Stimulated activated naive CD8-positive, alpha-beta T cell treated with anti-CD3 and anti-CD28 coated beads, Interleukin-15, Interleukin-2, amounts not matched to agents 100 ng/mL and 50 ng/mL, for 24 hours (primary cell): ENCODE data around the gene CYB5R3.
A peak's percentile ranks its signal among the peaks of the same experiment; 100 is the strongest.
"Not testable (repeated sequence)": the region's sequence is repeated elsewhere in the genome, so short reads cannot be mapped to it uniquely, and the experiment has no call there.

Source experiments
- H3K27ac Mint-ChIP-seq: one replicate; pipeline ENCODE4 v1.8.0; 2021; ENCODE audit warnings: mild to moderate bottlenecking, mixed read lengths
- H3K27me3 Mint-ChIP-seq: one replicate; pipeline ENCODE4 v1.8.0; 2021; ENCODE audit warnings: mixed read lengths
- H3K36me3 Mint-ChIP-seq: one replicate; pipeline ENCODE4 v1.8.0; 2021; ENCODE audit warnings: low read depth, mixed read lengths
- H3K4me1 Mint-ChIP-seq: one replicate; pipeline ENCODE4 v1.8.0; 2021; ENCODE audit warnings: low read depth, mixed read lengths
- H3K4me3 Mint-ChIP-seq: one replicate; pipeline ENCODE4 v1.8.0; 2021; ENCODE audit warnings: mild to moderate bottlenecking, mixed read lengths
- H3K9me3 Mint-ChIP-seq: one replicate; pipeline ENCODE4 v1.8.0; 2021; ENCODE audit warnings: mixed read lengths

CYB5R3 gene

DNA sequence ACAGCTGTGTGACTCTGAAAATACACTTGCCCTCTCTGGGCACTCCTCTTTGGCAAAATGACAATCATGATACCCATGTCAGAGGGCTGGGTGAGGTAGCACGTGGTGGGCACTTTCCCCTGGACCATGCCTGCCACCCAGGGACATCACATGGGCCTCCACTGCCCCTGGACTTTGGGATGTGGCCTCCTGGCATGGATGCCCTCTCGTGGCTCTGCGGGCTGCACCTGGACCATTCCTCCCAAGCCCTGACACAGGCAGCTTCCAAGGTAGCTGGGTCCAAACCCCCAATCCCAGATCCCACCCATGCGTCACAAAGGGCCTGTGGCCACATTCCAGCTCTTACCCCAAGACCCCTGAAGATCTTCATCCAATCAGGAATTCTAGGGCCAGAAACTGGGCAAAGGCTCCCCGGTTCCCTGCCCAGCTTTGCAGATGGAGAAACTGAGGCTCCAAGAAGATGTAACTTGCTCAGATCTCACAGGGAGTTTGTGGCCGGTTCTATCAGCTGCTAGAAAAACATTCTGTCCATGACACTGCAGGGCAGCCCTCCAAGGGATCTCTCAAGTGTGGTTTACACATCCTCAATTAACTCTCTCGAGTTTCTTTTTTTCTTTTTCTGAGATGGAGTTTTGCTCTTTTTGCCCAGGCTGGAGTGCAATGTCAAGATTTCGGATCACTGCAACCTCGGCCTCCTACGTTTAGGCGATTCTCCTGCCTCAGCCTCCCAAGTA lies 35.4 kb upstream of the CYB5R3 start:
- Mint-ChIP-seq H3K36me3 (no peaks in the 10 kb centered on the region), H3K4me3 (no peak overlapping the region), H3K9me3 (peaks cover under 1% of the 10 kb centered on the region), H3K27me3 (no peaks in the 10 kb centered on the region), H3K27ac (no peak overlapping the region), H3K4me1 (no peaks in the 10 kb centered on the region)

DNA sequence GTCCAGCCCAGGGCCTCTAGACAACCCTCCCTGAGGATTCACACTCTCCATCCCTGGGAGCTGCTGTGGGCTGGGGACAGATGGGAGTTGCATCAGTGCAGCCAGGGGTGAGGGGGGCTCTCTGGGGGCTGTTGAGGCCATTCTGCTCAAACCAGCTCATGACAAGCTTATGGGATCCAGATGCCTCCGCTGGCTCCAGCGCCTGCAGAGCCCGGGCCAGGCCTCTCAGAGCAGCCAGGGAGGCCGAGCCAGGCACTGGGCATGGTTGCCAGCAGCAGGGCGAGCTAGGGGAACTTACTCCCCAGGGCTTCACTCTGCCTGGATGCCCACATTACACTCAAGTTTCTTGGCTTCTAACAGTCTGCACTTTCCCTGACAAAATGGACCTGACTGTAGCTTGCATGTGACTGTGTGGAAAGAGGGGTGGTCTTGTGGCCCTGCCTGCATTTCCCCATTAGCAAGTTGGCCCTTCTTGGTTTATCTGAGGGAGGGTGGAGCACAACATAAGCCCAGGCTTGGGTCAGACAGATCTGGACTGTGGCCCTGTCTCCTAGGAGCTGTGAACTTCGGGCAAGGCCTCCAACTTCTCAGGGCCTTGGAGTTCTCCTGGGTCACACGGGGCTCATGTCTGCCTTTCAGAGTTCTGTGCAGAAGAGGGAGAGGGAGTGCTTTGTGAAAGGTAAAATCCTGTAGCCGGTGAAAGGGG lies 34.5 kb upstream of the CYB5R3 start:
- Mint-ChIP-seq H3K9me3 (peaks cover 7% of the 10 kb centered on the region), H3K4me1 (no peaks in the 10 kb centered on the region), H3K27ac (no peak overlapping the region), H3K4me3 (no peak overlapping the region), H3K27me3 (no peaks in the 10 kb centered on the region), H3K36me3 (no peaks in the 10 kb centered on the region)

DNA sequence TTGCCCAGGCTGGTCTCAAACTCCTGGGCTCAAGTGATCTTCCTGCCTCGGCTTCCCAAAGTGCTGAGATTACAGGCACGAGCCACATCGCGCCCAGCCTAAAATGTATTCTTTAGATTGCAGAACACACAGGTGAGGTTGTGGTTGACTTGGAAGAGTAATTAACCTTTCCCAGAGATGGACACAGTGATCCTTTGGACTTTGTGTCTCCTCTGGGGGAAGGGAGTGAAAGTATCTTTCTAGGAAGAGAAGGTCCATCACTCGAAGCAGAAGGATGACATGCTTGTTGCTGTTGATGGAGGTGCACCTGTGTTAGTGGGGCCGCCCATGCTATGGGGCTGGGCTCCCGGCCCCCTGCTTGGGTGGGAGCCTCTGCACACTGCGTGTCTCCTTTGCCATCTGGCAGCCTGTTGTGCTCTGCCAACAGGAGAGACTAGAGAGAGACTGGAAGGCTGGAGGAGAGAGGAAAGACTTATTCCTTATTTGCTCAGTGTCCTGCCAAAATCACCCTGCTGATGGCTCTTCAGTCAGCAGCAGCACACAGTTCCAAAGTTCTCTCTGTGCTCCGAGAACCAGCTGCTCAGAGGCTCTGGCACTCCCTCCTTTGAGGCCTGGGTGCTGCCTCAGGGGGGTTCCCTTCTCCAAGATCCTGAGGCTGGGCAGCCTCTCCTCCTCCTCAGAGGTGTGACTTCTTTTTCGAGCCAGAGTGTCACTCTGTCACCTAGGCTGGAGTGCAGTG lies 33.1 kb upstream of the CYB5R3 start:
- Mint-ChIP-seq H3K4me3 (no peak overlapping the region), H3K27ac (no peak overlapping the region), H3K36me3 (no peaks in the 10 kb centered on the region), H3K9me3 (peaks cover 11% of the 10 kb centered on the region), H3K4me1 (no peaks in the 10 kb centered on the region), H3K27me3 (no peaks in the 10 kb centered on the region)

DNA sequence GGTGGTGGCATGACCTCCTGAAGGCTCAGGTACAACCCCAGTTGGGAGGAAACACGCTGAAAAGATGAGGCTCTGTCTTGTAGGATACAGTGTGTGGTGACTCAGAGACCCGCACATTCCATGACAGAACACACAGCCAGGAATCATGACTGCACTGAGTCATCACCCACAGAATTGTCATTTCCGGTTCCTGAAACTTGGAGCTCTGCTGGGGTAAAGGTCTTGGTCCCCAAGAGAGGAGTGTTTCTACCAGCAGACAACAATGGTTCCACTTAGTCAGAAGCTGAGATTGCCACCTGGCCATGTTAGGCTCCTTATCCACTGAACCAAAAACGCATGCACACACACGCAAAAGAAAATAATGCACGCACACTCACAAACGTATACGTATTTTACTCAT lies 31.5 kb upstream of the CYB5R3 start:
- H3K4me1 Mint-ChIP-seq, result no peaks in the 10 kb centered on the region
- H3K4me3 Mint-ChIP-seq, result no peak overlapping the region
- no peaks in the 10 kb centered on the region for H3K36me3 Mint-ChIP-seq
- H3K9me3 Mint-ChIP-seq, result peaks cover 11% of the 10 kb centered on the region
- no peak overlapping the region for H3K27ac Mint-ChIP-seq
- H3K27me3 Mint-ChIP-seq, result no peaks in the 10 kb centered on the region

DNA sequence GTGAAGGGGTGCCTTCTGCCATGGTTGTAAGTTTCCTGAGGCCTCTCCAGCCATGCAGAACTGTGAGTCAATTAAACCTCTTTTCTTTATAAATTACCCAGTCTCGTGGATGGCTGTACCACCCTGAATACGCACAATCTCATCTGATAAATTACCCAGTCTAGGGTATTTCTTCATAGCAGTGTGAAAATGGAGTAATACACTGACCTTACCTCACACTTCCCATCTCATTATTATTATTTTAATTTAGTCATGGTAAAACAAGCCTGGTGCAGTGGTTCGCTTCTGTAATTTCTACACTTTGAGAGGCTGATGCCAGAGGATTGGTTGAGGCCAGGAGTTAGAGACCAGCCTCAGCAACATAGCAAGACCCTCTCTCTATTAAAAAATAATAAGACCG lies 30.5 kb upstream of the CYB5R3 start:
- H3K4me1 Mint-ChIP-seq, result no peaks in the 10 kb centered on the region
- no peak overlapping the region for H3K27ac Mint-ChIP-seq
- no peaks in the 10 kb centered on the region for H3K36me3 Mint-ChIP-seq
- H3K9me3 Mint-ChIP-seq, result peaks cover 11% of the 10 kb centered on the region
- no peak overlapping the region for H3K4me3 Mint-ChIP-seq
- no peaks in the 10 kb centered on the region for H3K27me3 Mint-ChIP-seq

DNA sequence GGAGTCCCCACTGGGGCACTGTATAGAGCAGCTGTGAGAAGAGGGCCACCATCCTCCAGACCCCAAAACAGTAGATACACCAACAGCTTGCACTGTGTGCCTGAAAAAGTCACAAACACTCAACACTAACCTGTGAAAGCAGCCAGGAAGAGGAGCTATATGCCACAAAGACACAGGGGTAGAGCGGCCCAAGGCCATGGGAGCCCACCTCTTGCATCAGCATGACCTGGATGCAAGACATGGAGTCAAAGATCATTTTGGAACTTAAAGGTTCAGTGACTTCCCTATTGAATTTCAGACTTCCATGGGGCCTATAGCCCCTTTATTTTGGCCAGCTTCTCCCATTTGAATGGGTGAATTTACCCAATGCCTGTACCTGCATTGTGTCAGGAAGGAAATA lies 29.7 kb upstream of the CYB5R3 start:
- Mint-ChIP-seq H3K36me3 (no peaks in the 10 kb centered on the region), H3K27me3 (no peaks in the 10 kb centered on the region), H3K4me1 (no peaks in the 10 kb centered on the region), H3K27ac (no peak overlapping the region), H3K4me3 (no peak overlapping the region), H3K9me3 (peaks cover 11% of the 10 kb centered on the region)

DNA sequence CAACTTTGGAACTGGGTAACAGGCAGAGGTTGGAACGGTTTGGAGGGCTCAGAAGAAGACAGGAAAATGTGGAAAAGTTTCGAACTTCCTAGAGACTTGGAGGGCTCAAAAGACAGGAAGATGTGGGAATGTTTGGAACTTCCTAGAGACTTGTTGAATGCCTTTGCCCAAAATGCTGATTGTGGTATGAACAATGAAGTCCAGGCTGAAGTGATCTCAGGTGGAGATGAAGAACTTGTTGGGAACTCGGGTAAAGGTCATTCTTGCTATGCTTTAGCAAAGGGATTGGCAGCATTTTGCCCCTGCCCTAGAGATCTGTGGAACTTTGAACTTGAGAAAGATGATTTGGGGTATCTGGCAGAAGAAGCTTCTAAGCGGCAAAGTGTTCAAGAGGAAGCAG lies 28.7 kb upstream of the CYB5R3 start:
- not testable (repeated sequence) for H3K27ac Mint-ChIP-seq, H3K4me1 Mint-ChIP-seq, H3K27me3 Mint-ChIP-seq, H3K4me3 Mint-ChIP-seq, H3K36me3 Mint-ChIP-seq
- peaks cover 11% of the 10 kb centered on the region for H3K9me3 Mint-ChIP-seq

DNA sequence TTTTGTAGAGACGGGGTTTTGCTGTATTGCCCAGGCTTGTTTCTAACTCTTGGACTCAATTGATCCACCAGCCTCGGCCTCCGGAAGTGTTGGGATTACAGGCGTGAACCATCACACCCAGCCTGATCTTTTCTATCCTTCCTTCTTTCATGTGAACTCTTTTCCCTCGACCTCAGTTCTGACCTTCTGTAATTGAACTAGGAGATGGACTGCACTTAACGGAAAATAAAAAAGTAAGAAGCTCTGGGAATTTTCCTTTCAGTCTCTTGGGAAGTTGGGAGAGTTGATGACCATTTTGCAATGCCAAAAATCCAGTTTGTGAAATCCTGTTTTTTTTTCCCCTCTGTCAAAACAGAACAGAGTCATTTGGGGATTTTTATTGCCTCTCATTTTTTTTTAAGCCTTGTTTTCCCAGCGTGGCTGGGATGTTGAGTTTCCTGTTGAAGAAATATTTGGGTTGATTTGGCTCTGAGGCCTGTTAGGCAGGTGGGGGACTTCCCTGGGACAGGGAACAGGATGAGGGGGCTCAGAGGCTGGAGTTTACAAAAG lies 26.9 kb upstream of the CYB5R3 start:
- H3K27ac Mint-ChIP-seq, result no peak overlapping the region
- no peaks in the 10 kb centered on the region for H3K27me3 Mint-ChIP-seq
- peaks cover 5% of the 10 kb centered on the region for H3K4me1 Mint-ChIP-seq
- H3K9me3 Mint-ChIP-seq, result peaks cover 11% of the 10 kb centered on the region
- no peaks in the 10 kb centered on the region for H3K36me3 Mint-ChIP-seq
- H3K4me3 Mint-ChIP-seq, result no peak overlapping the region

DNA sequence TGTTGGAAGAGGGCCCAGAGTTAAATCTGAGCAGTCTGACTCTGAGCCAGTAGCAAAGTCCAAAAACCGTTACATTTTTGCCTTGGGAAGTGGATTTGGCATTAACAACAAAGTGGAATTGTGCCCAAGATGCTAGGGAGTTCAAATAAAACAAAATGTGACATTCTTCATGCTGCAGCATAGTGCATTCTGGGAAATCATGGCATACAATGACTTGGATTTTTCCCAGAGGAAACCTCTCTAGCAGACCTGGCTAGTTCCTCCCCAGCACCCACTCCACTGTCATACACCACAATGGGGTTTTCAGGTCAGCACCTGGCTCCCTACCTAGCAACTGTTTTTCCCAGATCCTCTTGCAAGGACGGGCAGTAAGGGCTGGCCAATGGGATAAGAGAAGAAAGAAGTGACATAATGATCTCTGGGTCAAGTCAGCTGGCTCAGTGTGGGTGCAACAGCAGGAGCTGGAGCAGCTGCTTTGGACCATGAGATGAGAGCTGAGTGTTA lies 24.8 kb upstream of the CYB5R3 start:
- Mint-ChIP-seq H3K9me3 (peaks cover 4% of the 10 kb centered on the region), H3K27me3 (no peaks in the 10 kb centered on the region), H3K27ac (no peak overlapping the region), H3K36me3 (no peaks in the 10 kb centered on the region), H3K4me1 (peaks cover 8% of the 10 kb centered on the region), H3K4me3 (no peak overlapping the region)

DNA sequence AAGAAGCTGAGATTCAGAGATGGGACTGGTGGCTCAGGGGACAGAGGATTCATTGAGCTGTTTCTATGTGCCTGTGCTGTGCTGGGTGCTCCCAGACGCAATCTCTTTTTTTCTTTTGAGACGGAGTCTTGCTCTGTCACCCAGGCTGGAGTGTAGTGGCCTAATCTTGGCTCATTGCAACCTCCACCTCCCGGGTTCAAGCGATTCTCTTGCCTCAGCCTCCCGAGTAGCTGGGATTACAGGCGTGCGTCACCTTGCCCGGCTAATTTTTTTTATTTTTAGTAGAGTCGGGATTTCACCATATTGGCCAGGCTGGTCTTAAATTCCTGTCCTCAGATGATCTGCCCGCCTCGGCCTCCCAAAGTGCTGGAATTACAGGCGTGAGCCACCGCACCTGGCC lies 23.9 kb upstream of the CYB5R3 start:
- H3K4me1 Mint-ChIP-seq, H3K4me3 Mint-ChIP-seq, H3K27me3 Mint-ChIP-seq, H3K27ac Mint-ChIP-seq, H3K9me3 Mint-ChIP-seq, H3K36me3 Mint-ChIP-seq: not testable (repeated sequence)

DNA sequence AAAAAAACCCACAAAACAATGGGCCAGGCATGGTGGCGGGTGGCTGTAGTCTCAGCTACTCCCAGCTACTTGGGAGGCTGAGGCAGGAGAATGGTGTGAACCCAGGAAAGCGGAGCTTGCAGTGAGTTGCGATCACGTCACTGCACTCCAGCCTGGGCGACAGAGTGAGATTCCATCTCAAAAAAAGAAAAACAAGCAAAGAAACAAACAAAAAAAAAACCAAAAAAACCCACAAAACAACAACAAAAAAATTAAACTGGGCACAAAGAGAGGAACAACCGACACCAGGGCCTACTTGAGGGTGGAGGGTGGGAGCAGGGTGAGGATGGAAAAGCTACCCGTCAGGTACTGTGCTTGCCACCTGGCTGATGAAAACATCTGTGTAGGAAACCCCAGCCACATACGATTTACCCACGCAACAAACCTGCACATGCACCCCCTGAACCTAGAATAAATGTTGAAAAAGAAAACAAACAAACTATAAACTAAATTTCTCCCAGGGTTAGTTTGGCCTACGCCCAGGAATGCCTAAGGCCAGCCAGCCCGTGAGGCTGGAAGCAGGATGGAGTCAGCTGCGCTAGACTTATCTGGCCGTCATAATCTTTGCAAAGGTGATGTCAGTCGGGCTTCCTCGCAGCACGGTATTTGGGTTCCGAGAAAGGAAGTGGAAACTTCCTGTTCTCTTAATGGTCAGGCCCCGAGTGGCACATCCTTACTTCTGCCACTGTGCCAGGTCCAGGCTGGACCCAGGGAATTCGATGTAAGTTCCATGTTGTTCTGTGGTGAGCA lies 21.9 kb upstream of the CYB5R3 start:
- Mint-ChIP-seq H3K4me1 (peaks cover 8% of the 10 kb centered on the region), H3K27ac (no peak overlapping the region), H3K36me3 (no peaks in the 10 kb centered on the region), H3K9me3 (no peaks in the 10 kb centered on the region), H3K4me3 (no peak overlapping the region), H3K27me3 (no peaks in the 10 kb centered on the region)

DNA sequence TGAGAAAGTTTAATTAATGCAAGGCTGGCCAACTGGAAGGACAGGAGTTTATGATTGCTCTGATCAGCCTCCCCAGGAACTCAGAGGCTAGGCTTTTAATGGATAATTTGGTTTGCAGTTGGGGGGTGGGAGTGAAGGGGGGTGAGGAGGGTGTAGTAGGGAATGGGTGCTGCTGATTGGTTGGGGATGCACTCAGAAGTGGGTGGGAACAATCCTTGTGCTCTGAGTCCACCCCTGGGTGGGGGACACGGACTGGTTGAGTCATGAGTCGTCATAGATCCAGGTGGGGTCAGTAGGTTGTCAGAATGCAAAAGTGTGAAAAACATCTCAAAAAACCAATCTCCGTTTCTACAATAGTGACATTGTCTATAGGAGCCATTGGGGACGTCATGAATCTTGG lies 20.9 kb upstream of the CYB5R3 start:
- Mint-ChIP-seq H3K36me3 (no peaks in the 10 kb centered on the region), H3K27me3 (no peaks in the 10 kb centered on the region), H3K4me3 (no peak overlapping the region), H3K27ac (no peak overlapping the region), H3K4me1 (peaks cover 8% of the 10 kb centered on the region), H3K9me3 (no peaks in the 10 kb centered on the region)

DNA sequence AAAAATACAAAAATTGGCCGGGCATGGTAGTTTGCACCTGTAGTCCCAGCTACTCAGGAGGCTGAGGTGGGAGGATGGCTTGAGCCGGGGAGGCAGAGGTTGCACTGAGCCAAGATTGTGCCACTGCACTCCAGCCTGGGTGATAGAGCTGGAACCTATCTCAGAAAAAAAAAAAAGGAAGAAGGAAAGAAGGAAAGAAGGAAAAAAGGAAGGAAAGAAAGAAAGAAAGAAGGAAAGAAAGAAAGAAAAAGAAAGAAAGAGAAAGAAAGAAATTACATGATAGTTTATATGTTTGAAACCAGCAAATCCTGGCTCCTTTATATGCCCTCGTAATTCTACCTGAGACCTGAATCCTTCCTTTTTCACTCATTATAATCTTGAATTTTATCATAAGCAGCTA lies 17.2 kb upstream of the CYB5R3 start:
- H3K36me3 Mint-ChIP-seq, H3K27me3 Mint-ChIP-seq, H3K4me3 Mint-ChIP-seq, H3K27ac Mint-ChIP-seq, H3K9me3 Mint-ChIP-seq: not testable (repeated sequence)
- H3K4me1 Mint-ChIP-seq, result peaks cover 10% of the 10 kb centered on the region

DNA sequence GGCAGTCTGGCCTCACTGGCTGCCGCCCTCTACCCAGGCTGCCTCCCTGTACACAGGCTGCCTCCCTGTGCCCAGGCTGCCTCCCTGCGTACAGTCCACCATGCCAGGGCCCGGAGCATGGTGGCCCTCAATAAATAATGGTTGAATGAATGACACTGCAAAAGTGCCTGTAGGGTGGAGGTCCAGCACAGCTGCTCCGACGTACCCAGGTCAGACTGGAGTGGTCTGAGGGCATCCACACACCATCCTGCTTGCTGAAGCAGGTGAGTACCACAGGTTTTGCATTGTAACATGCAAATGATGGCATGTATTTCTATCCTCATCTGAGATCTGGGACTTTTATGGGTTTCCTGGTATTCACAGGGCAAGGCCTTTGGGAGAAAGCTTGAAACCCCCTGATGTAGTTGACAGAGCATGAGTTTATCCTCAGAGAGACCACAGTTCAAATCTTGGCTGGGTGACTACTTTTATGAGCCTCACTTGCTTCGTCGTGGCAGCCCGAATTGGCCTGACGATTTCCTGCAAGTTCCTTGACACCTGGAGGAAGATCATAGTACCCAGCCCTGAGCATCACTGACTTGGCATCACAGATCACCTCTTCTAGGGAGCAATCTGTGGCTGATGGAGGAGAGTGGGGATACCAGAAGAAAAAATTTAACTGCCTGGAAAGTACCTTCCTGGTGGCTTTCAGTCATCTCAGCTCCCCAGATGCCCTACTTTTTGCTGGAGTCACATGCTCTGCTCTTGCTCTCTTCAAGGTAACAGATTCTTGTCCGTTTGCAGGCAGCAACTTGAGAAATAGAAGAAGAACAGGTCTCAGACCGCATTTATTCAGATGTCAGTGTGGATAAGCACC lies 16.0 kb upstream of the CYB5R3 start:
- no peaks in the 10 kb centered on the region for H3K9me3 Mint-ChIP-seq
- H3K27ac Mint-ChIP-seq, result peak overlapping the region; percentile 51
- peaks cover 5% of the 10 kb centered on the region for H3K27me3 Mint-ChIP-seq
- H3K4me1 Mint-ChIP-seq, result peaks cover 4% of the 10 kb centered on the region
- H3K36me3 Mint-ChIP-seq, result no peaks in the 10 kb centered on the region
- H3K4me3 Mint-ChIP-seq, result no peak overlapping the region
